Testis (tissue), 3 donors: Measurements from ENCODE around the gene ESYT2. TPM values are rescaled to one million over a fixed set of nuclear protein-coding genes. Genes with fewer than 3 reads are reported as not detected.
A peak's percentile ranks its signal among the peaks of the same experiment; 100 is the strongest.

Experiments used
- DNase-seq: peaks from one replicate; pipeline ENCODE4 v3.0.0-alpha.2; 2019
- H3K27ac ChIP-seq, 2 donors: fragments of 200-600 bp; sonication (generic); one replicate each; pipeline ENCODE4 v1.5.1; 2019
- H3K27me3 ChIP-seq: fragments of 200-600 bp; sonication (generic); one replicate; pipeline ENCODE4 v1.5.1; 2019
- H3K36me3 ChIP-seq: fragments of 200-600 bp; sonication (generic); one replicate; pipeline ENCODE4 v1.5.1; 2017; ENCODE audit warnings: low read depth; ENCODE audit errors: missing control alignments
- H3K4me1 ChIP-seq: fragments of 200-600 bp; sonication (generic); one replicate; pipeline ENCODE4 v1.5.1; 2019
- H3K4me3 ChIP-seq, 2 donors: fragments of 200-600 bp; sonication (generic); one replicate each; pipeline ENCODE4 v1.5.1; 2017 to 2019
- H3K9me3 ChIP-seq: fragments of 200-600 bp; sonication (generic); one replicate; pipeline ENCODE4 v1.5.1; 2017
- CTCF ChIP-seq, 3 experiments: fragments of 450-650 bp in 2 of 3; fragments of 200-600 bp in 1 of 3; sonication (generic) in 1 of 3; IDR thresholded peaks; one replicate each; pipeline ENCODE4 v1.5.1; 2016 to 2019; ENCODE audit warnings: antibody characterized with exemption in 3 of 3, mild to moderate bottlenecking in 2 of 3, moderate library complexity in 1 of 3
- POLR2A ChIP-seq: fragments of 450-650 bp; IDR thresholded peaks from one replicate; pipeline ENCODE4 v1.6.1; 2017; ENCODE audit warnings: antibody characterized with exemption, mild to moderate bottlenecking, moderate library complexity
- WGBS, 2 donors: methylation state at CpG; one replicate each; pipeline ENCODE4 v1.1.5; 2018; 5-methylcytosine and 5-hydroxymethylcytosine counted together
- intact Hi-C: fragments of 100-400 bp; cut with DNase I; formaldehyde crosslinking; loops from one replicate; pipeline ENCODE4 v1.15.1; 2023; ENCODE audit warnings: low total_unique reads
- polyA plus RNA-seq: library from polyadenylated mRNA; stranded (reverse); fragments of 350-450 nt; fragmentation: Illumina TruSeq; extraction: RNeasy Lipid Tissue Mini Kit (QIAGEN cat#74804); gene quantifications from one replicate; pipeline ENCODE4 v1.2.3, GENCODE V29; 2014; ENCODE audit warnings: low read depth, low replicate concordance; ENCODE audit not compliant: insufficient read depth
- total RNA-seq, 2 donors: library from RNA; depleted of rRNA; stranded (reverse); fragments of >200 nt; gene quantifications; one replicate each; pipeline ENCODE4 v1.2.3, GENCODE V29; 2016

ESYT2 gene
- total and polyA plus RNA-seq, 3 donors from 2014 or later, result 53.9 to 73.1 (median 61.1) TPM

- H3K9me3 ChIP-seq, result no peaks in the 10 kb centered on the region
- no peaks in the 10 kb centered on the region for H3K36me3 ChIP-seq
- no peak for DNase-seq
- peak overlapping the region in 1 of 2 donors; percentile 47 for H3K27ac ChIP-seq
- TF ChIP-seq POLR2A, result no peak
- no peak for TF ChIP-seq CTCF (IDR thresholded peaks at IDR 0.05)
- WGBS, 2 donors, result 72 to 83% methylated on average over 9 of the region's 9 CpGs
- H3K27me3 ChIP-seq, result no peaks in the 10 kb centered on the region
- H3K4me3 ChIP-seq, result no peak overlapping the region
- intact Hi-C loops, result no loop called here
- peaks cover 10% of the 10 kb centered on the region for H3K4me1 ChIP-seq
Observed at GRCh38 chr7:158802535-158803366, 26.6 kb downstream of the ESYT2 start.

GRCh38 chr7:158798741-158799140 lies 30.6 kb downstream of the ESYT2 start:
- WGBS, 2 donors, result 50 to 61% methylated on average over 1 of the region's 1 CpG
- no peaks in the 10 kb centered on the region for H3K9me3 ChIP-seq
- TF ChIP-seq CTCF (IDR thresholded peaks at IDR 0.05) (no peak), POLR2A (no peak)
- H3K4me3 ChIP-seq, result no peak overlapping the region
- H3K36me3 ChIP-seq, result no peaks in the 10 kb centered on the region
- no peak for DNase-seq
- no peak overlapping the region for H3K27ac ChIP-seq
- H3K27me3 ChIP-seq, result no peaks in the 10 kb centered on the region
- intact Hi-C loops, result no loop called here
- peaks cover 10% of the 10 kb centered on the region for H3K4me1 ChIP-seq

- no peaks in the 10 kb centered on the region for H3K4me1 ChIP-seq
- H3K27ac ChIP-seq, result no peak overlapping the region
- DNase-seq, result no peak
- TF ChIP-seq CTCF (IDR thresholded peaks at IDR 0.05) (no peak), POLR2A (no peak)
- intact Hi-C loops, result no loop called here
- WGBS, 2 donors, result 76 to 78% methylated on average over 16 to 23 of the region's 23 CpGs
- no peaks in the 10 kb centered on the region for H3K36me3 ChIP-seq
- no peaks in the 10 kb centered on the region for H3K27me3 ChIP-seq
- H3K4me3 ChIP-seq, result no peak overlapping the region
- no peaks in the 10 kb centered on the region for H3K9me3 ChIP-seq
Observed at GRCh38 chr7:158796667-158797066, 32.6 kb downstream of the ESYT2 start.

GRCh38 chr7:158795272-158795671 lies 34.0 kb downstream of the ESYT2 start:
- intact Hi-C loops, result no loop called here
- WGBS, 2 donors, result 68 to 73% methylated on average over 4 of the region's 4 CpGs
- H3K4me1 ChIP-seq, result no peaks in the 10 kb centered on the region
- H3K9me3 ChIP-seq, result no peaks in the 10 kb centered on the region
- DNase-seq, result no peak
- H3K27me3 ChIP-seq, result no peaks in the 10 kb centered on the region
- H3K36me3 ChIP-seq, result no peaks in the 10 kb centered on the region
- H3K27ac ChIP-seq, result no peak overlapping the region
- TF ChIP-seq CTCF (IDR thresholded peaks at IDR 0.05) (no peak), POLR2A (no peak)
- no peak overlapping the region for H3K4me3 ChIP-seq

- Histone ChIP-seq H3K27ac (no peak overlapping the region), H3K9me3 (no peaks in the 10 kb centered on the region), H3K36me3 (no peaks in the 10 kb centered on the region), H3K27me3 (no peaks in the 10 kb centered on the region), H3K4me3 (no peak overlapping the region), H3K4me1 (no peaks in the 10 kb centered on the region)
- WGBS, 2 donors, result 92 to 97% methylated on average over 10 of the region's 10 CpGs
- DNase-seq, result no peak
- TF ChIP-seq CTCF (IDR thresholded peaks at IDR 0.05), result no peak
- no peak for TF ChIP-seq POLR2A
- intact Hi-C loops, result no loop called here
Observed at GRCh38 chr7:158791107-158791506, 38.2 kb downstream of the ESYT2 start.
